ENCODE measurements around the gene GRM1. TPM values are rescaled to one million over a fixed set of nuclear protein-coding genes. Genes with fewer than 3 reads are reported as not detected.

GRM1 gene
- total RNA-seq, 1 donor from 2014 or later = 6.7 TPM

DNA sequence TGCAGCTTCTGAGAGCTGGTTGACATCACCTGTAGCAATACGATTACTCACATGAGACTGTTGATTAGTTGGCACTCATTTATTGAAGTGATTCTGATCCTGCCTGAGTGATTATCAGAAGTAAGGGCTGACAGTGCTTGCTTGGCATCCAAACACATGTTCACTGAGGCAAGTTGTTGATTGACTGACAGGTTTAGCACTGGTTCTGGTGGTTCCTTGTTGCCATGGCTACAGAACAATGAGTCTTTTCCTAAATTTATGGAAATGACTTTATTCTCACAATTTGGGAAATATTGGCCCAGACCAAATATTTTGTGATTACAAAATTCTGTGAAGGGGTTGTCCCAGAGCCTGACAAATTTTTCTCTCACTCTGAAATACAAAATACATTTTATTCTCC, 368.8 kb downstream of the GRM1 start:
- H3K27me3 ChIP-seq (ENCODE audit: low read depth) = no peaks in the 10 kb centered on the region
- no peaks in the 10 kb centered on the region for H3K9me3 ChIP-seq (replicated peaks)
- no peak for DNase-seq
- no peaks in the 10 kb centered on the region for H3K36me3 ChIP-seq
- intact Hi-C loops (cut with micrococcal nuclease) = no loop called here
- no peak overlapping the region for H3K4me3 ChIP-seq
- TF ChIP-seq, protein P1, sequence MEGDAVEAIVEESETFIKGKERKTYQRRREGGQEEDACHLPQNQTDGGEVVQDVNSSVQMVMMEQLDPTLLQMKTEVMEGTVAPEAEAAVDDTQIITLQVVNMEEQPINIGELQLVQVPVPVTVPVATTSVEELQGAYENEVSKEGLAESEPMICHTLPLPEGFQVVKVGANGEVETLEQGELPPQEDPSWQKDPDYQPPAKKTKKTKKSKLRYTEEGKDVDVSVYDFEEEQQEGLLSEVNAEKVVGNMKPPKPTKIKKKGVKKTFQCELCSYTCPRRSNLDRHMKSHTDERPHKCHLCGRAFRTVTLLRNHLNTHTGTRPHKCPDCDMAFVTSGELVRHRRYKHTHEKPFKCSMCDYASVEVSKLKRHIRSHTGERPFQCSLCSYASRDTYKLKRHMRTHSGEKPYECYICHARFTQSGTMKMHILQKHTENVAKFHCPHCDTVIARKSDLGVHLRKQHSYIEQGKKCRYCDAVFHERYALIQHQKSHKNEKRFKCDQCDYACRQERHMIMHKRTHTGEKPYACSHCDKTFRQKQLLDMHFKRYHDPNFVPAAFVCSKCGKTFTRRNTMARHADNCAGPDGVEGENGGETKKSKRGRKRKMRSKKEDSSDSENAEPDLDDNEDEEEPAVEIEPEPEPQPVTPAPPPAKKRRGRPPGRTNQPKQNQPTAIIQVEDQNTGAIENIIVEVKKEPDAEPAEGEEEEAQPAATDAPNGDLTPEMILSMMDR (IDR thresholded peaks at IDR 0.05; ENCODE audit: borderline replicate concordance) = no peak
- no peaks in the 10 kb centered on the region for H3K4me1 ChIP-seq
- H3K27ac ChIP-seq (replicated peaks) = no peak overlapping the region

DNA sequence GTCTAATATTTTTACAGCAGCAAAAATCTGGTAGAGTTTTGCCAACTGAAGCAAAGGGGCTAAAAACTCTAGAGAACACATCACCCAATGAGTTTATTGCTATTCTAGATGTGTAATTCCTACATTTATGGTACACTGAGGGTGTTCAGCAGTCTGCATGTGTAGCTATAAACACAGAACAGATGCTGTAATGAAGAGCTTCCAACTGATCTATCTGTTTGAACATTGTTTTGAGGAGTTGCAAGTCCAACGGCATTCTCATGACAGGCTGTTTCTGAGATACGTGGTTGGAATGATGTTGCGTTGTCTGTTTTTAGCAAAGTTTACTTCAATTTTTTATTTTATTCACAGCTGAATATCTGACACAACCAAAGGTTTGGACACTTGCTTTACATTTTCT, 373.6 kb downstream of the GRM1 start:
- H3K9me3 ChIP-seq (replicated peaks) = peaks cover 5% of the 10 kb centered on the region
- TF ChIP-seq, protein P1 (IDR thresholded peaks at IDR 0.05; ENCODE audit: borderline replicate concordance) = no peak
- H3K36me3 ChIP-seq = no peaks in the 10 kb centered on the region
- H3K27ac ChIP-seq (replicated peaks) = no peak overlapping the region
- H3K4me3 ChIP-seq = no peak overlapping the region
- no peaks in the 10 kb centered on the region for H3K27me3 ChIP-seq (ENCODE audit: low read depth)
- H3K4me1 ChIP-seq = no peaks in the 10 kb centered on the region
- no peak for DNase-seq
- intact Hi-C loops (cut with micrococcal nuclease) = no loop called here

DNA sequence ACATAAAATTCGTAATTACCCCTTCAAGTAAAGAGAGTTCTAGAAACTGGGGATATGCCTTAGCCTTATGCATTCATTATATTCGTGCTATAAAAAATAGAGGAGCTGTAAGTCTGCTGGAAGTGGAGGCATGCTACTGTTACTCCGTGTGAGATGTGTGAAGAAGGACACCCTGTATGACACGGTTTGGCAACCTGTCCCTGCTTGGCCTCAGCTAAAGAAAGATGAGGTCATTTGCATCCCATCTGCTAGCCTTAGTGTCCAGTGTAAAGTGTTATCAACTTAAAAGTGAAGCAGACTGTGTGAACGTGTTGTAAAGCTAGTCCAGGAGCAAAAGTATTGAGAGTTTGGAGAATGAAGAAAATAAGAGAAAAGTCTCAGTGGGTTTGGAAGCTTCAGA, 379.7 kb downstream of the GRM1 start:
- intact Hi-C loops (cut with micrococcal nuclease) = no loop called here
- Histone ChIP-seq H3K27ac (replicated peaks) (no peak overlapping the region), H3K9me3 (replicated peaks) (peaks cover 5% of the 10 kb centered on the region), H3K27me3 (ENCODE audit: low read depth) (no peaks in the 10 kb centered on the region), H3K4me3 (no peak overlapping the region), H3K4me1 (no peaks in the 10 kb centered on the region), H3K36me3 (no peaks in the 10 kb centered on the region)
- no peak for DNase-seq
- TF ChIP-seq, protein P1 (IDR thresholded peaks at IDR 0.05; ENCODE audit: borderline replicate concordance) = no peak

DNA sequence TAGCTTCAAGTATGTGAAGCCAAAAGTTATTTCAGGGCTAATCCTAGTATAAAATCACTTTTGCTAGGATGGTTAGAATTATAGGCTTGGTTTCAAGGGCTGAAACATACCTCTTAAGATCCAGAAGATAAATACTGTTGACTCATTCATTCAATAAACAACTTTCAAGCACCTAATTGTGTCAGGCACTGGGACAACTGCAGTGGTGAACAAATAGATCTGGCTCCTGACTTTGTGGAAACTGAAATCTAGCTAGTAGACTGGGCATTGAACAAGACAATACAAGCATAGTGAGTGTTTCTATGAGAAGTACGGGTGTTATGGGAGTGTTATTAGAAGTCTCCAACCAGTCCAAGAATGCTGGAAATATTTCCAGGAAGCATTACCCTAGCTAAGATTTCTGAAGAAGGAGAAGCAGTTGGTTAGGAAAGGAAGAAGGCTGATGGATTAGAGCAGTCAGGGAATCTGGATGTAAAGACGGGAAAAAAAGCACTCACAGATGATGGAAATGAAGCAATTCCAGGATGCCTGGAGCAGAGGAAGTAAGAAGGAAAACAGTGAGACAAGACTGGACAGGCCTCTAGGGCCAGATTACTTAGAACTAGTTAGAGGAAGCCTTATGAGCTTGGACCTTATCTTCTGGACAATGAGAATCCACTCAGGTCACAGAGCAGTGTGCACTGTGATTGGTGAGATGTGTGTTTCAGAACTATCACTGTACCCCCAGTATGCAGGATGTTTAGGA, 382.2 kb downstream of the GRM1 start:
- DNase-seq = no peak
- no peak overlapping the region for H3K27ac ChIP-seq (replicated peaks)
- TF ChIP-seq, protein P1 (IDR thresholded peaks at IDR 0.05; ENCODE audit: borderline replicate concordance) = no peak
- no peak overlapping the region for H3K4me3 ChIP-seq
- H3K36me3 ChIP-seq = no peaks in the 10 kb centered on the region
- intact Hi-C loops (cut with micrococcal nuclease) = no loop called here
- H3K27me3 ChIP-seq (ENCODE audit: low read depth) = no peaks in the 10 kb centered on the region
- H3K4me1 ChIP-seq = no peaks in the 10 kb centered on the region
- H3K9me3 ChIP-seq (replicated peaks) = no peaks in the 10 kb centered on the region

DNA sequence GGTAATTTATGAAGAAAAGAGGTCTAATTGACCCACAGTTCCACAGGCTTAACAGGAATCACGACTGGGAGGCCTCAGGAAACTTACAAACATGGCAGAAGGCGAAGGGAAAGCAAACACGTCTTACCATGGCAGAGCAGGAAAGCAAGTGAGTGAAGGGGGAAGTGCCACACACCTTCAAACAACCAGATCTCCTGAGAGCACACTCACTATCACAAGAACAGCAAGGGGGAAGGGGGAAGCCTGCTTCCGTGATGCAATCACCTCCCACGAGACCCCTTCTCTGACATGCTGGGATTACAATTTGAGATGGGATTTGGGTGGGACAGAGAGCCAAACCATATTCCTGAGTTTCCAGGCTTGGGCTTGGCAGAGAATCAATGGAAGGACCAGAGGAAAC, 390.7 kb downstream of the GRM1 start:
- DNase-seq = no peak
- Histone ChIP-seq H3K9me3 (replicated peaks) (no peaks in the 10 kb centered on the region), H3K4me3 (no peak overlapping the region), H3K27me3 (ENCODE audit: low read depth) (no peaks in the 10 kb centered on the region), H3K4me1 (no peaks in the 10 kb centered on the region), H3K36me3 (no peaks in the 10 kb centered on the region), H3K27ac (replicated peaks) (no peak overlapping the region)
- TF ChIP-seq, protein P1 (IDR thresholded peaks at IDR 0.05; ENCODE audit: borderline replicate concordance) = no peak
- intact Hi-C loops (cut with micrococcal nuclease) = no loop called here
